Right kidney (tissue), 9 donors: ENCODE measurements around the gene CGGBP1.

Experiments used
- DNase-seq: peaks from one replicate; pipeline ENCODE4 v3.0.0-alpha.2; 2016
- long read RNA-seq, 8 donors: transcript quantifications; one replicate each; lab custom pipeline, GENCODE V29; 2026

The CGGBP1 gene
- long read RNA-seq, donor 1, full-length matches to known transcripts: 152 of 162 reads
- long read RNA-seq, donor 1, partial matches to known transcripts: 10 of 162 reads
- long read RNA-seq, donor 1, other reads (novel, unspliced or antisense): 0 of 162 reads
- long read RNA-seq, donor 2, full-length matches to known transcripts: 112 of 112 reads
- long read RNA-seq, donor 2, partial matches to known transcripts: 0 of 112 reads
- long read RNA-seq, donor 2, other reads (novel, unspliced or antisense): 0 of 112 reads
- long read RNA-seq, donor 3, full-length matches to known transcripts: 79 of 95 reads
- long read RNA-seq, donor 3, partial matches to known transcripts: 16 of 95 reads
- long read RNA-seq, donor 3, other reads (novel, unspliced or antisense): 0 of 95 reads
- long read RNA-seq, donor 4, full-length matches to known transcripts: 146 of 160 reads
- long read RNA-seq, donor 4, partial matches to known transcripts: 14 of 160 reads
- long read RNA-seq, donor 4, other reads (novel, unspliced or antisense): 0 of 160 reads
- long read RNA-seq, donor 5, full-length matches to known transcripts: 99 of 119 reads
- long read RNA-seq, donor 5, partial matches to known transcripts: 9 of 119 reads
- long read RNA-seq, donor 5, other reads (novel, unspliced or antisense): 11 of 119 reads
- long read RNA-seq, donor 6, full-length matches to known transcripts: 149 of 159 reads
- long read RNA-seq, donor 6, partial matches to known transcripts: 10 of 159 reads
- long read RNA-seq, donor 6, other reads (novel, unspliced or antisense): 0 of 159 reads
- long read RNA-seq, donor 7, full-length matches to known transcripts: 219 of 250 reads
- long read RNA-seq, donor 7, partial matches to known transcripts: 20 of 250 reads
- long read RNA-seq, donor 7, other reads (novel, unspliced or antisense): 11 of 250 reads
- long read RNA-seq, donor 8, full-length matches to known transcripts: 125 of 146 reads
- long read RNA-seq, donor 8, partial matches to known transcripts: 10 of 146 reads
- long read RNA-seq, donor 8, other reads (novel, unspliced or antisense): 11 of 146 reads

GRCh38 chr3:88058581-88059379, at the start of gene CGGBP1, which contains the start of gene ZNF654:
Gene CGGBP1, minus strand, starts transcription at chr3:88059005. Its CDS starts 3,029 bp downstream, at chr3:88055976.
Gene ZNF654, plus strand, starts transcription at chr3:88059255. Its CDS starts 65 bp downstream, at chr3:88059320.
- DNase-seq: peak; percentile 99

GRCh38 chr3:88105325-88105724, 46.5 kb upstream of the CGGBP1 start:
- no peak for DNase-seq

- no peak for DNase-seq
Measured at GRCh38 chr3:88101142-88101541, 42.3 kb upstream of the CGGBP1 start.

- DNase-seq: no peak
Measured at GRCh38 chr3:88093266-88093665, 34.5 kb upstream of the CGGBP1 start.

GRCh38 chr3:88092270-88092669, 33.5 kb upstream of the CGGBP1 start:
- DNase-seq: no peak

- no peak for DNase-seq
Measured at GRCh38 chr3:88090681-88091080, 31.9 kb upstream of the CGGBP1 start.

- DNase-seq: no peak
Measured at GRCh38 chr3:88084097-88084501, 25.3 kb upstream of the CGGBP1 start.

- DNase-seq: no peak
Measured at GRCh38 chr3:88082854-88083253, 24.0 kb upstream of the CGGBP1 start.

GRCh38 chr3:88078932-88079331, 20.1 kb upstream of the CGGBP1 start:
- no peak for DNase-seq

- no peak for DNase-seq
Measured at GRCh38 chr3:88076712-88077111, 17.9 kb upstream of the CGGBP1 start.

- DNase-seq: no peak
Measured at GRCh38 chr3:88075497-88075896, 16.7 kb upstream of the CGGBP1 start.

GRCh38 chr3:88075072-88075471, 16.3 kb upstream of the CGGBP1 start:
- no peak for DNase-seq

GRCh38 chr3:88061746-88062145, 2.9 kb upstream of the CGGBP1 start:
- no peak for DNase-seq

GRCh38 chr3:88059380-88060170, 770 bp upstream of the CGGBP1 start:
- no peak for DNase-seq

GRCh38 chr3:88058306-88058580, 562 bp downstream of the CGGBP1 start:
- DNase-seq: no peak

- DNase-seq: no peak
Measured at GRCh38 chr3:88057630-88058305, 1.0 kb downstream of the CGGBP1 start.

GRCh38 chr3:88046766-88047165, 12.0 kb downstream of the CGGBP1 start:
- no peak for DNase-seq

- DNase-seq: no peak
Measured at GRCh38 chr3:88044411-88044810, 14.4 kb downstream of the CGGBP1 start.

- no peak for DNase-seq
Measured at GRCh38 chr3:88041005-88041404, 17.8 kb downstream of the CGGBP1 start.

GRCh38 chr3:88040529-88040928, 18.3 kb downstream of the CGGBP1 start:
- no peak for DNase-seq

- DNase-seq: no peak
Measured at GRCh38 chr3:88038566-88038965, 20.2 kb downstream of the CGGBP1 start.
